Spleen (tissue), 7 donors: ENCODE measurements around the gene ZDHHC1.

Source experiments
- POLR2A ChIP-seq, 3 donors: fragments of 450-650 bp; IDR thresholded peaks; one replicate each; pipeline ENCODE4 v1.5.1; 2017; ENCODE audit warnings: antibody characterized with exemption in 3 of 3, mild to moderate bottlenecking in 1 of 3
- POLR2AphosphoS5 ChIP-seq, 3 donors: sonication (generic); formaldehyde crosslinking; IDR thresholded peaks; one replicate each; pipeline ENCODE4 v1.5.1; 2017; ENCODE audit warnings: antibody characterized with exemption in 3 of 3
- TF ChIP-seq, protein P1 (sequence below), 11 experiments: fragments of 200-600 bp in 7 of 11; fragments of 450-650 bp in 4 of 11; sonication (generic) in 4 of 11; IDR thresholded peaks in 8 of 11; conservative IDR thresholded peaks in 3 of 11; 1 replicate in 7 of 11; 2 replicates in 4 of 11; pipeline versions ENCODE4 v1.4.0 to v1.8.0; 2016 to 2021; ENCODE audit warnings: antibody characterized with exemption in 11 of 11, inconsistent platforms in 4 of 11, mild to moderate bottlenecking in 1 of 11
- donor health status: DM: no; HTN: no; CAD: no; lungs with moderate emphysema.
- donor health status: DM: no; HTN: no; CAD: no.
- donor health status: DM: no; HTN: no; CAD: no.

DNA sequence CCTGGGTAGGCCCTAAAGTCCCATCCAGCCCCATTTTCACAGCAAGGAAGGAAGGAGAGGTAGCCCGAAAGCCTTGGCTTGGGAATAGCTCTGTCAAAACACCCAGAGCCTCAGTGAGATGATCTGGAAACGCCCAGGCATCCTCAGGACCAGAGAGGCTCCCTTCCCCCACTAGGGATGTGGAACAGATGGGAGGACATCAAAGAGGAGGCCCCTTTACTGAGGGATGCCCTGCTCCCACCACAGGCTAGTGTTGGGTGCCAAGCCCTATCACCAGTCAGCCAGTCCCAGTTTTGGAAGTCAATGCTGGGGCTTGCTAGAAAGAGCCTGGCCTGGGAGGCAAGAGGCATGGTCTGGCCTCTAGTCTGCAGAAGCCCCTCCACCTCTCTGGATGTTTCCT lies 27.7 kb downstream of the ZDHHC1 start:
- TF ChIP-seq POLR2A (IDR thresholded peaks at IDR 0.05) (no peak), POLR2AphosphoS5 (IDR thresholded peaks at IDR 0.05) (no peak)
- TF ChIP-seq, protein P1, sequence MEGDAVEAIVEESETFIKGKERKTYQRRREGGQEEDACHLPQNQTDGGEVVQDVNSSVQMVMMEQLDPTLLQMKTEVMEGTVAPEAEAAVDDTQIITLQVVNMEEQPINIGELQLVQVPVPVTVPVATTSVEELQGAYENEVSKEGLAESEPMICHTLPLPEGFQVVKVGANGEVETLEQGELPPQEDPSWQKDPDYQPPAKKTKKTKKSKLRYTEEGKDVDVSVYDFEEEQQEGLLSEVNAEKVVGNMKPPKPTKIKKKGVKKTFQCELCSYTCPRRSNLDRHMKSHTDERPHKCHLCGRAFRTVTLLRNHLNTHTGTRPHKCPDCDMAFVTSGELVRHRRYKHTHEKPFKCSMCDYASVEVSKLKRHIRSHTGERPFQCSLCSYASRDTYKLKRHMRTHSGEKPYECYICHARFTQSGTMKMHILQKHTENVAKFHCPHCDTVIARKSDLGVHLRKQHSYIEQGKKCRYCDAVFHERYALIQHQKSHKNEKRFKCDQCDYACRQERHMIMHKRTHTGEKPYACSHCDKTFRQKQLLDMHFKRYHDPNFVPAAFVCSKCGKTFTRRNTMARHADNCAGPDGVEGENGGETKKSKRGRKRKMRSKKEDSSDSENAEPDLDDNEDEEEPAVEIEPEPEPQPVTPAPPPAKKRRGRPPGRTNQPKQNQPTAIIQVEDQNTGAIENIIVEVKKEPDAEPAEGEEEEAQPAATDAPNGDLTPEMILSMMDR (IDR thresholded peaks at IDR 0.05 in 8 of 11, conservative IDR thresholded peaks at IDR 0.05 in 3 of 11) = no peak
